Measurements from ENCODE around the gene TJP2. TPM values are rescaled to one million over a fixed set of nuclear protein-coding genes. Genes with fewer than 3 reads are reported as not detected.

TJP2 gene
- total RNA-seq, 1 donor from 2014 or later = 39.6 TPM

GRCh38 chr9:69232135-69232534 lies 58.1 kb downstream of the TJP2 start:
- H3K4me3 ChIP-seq (ENCODE audit: insufficient read depth, low read depth, low read length) = no peak overlapping the region
- TF ChIP-seq EZH2 (IDR thresholded peaks at IDR 0.05; ENCODE audit: insufficient read depth, low read length) = no peak
- TF ChIP-seq CTCF (IDR thresholded peaks at IDR 0.05; ENCODE audit: insufficient read depth, low read depth, low read length) = no peak
- no peak overlapping the region for H3K27ac Mint-ChIP-seq (ENCODE audit: unreplicated experiment)
- no peaks in the 10 kb centered on the region for H3K27me3 Mint-ChIP-seq (ENCODE audit: low read depth, unreplicated experiment)
- H3K9ac ChIP-seq (ENCODE audit: low read length) = no peak overlapping the region
- peaks cover 3% of the 10 kb centered on the region for H4K20me1 ChIP-seq (ENCODE audit: insufficient read depth, low read length)
- no peaks in the 10 kb centered on the region for H3K79me2 ChIP-seq (ENCODE audit: insufficient read depth, low read length)
- no peaks in the 10 kb centered on the region for H3K27me3 ChIP-seq (ENCODE audit: insufficient read depth, low read length)
- H3K4me1 Mint-ChIP-seq (ENCODE audit: low read depth, unreplicated experiment) = no peaks in the 10 kb centered on the region
- H3K4me3 Mint-ChIP-seq (ENCODE audit: unreplicated experiment) = no peak overlapping the region
- DNase-seq (ENCODE audit: low read depth) (no peak), FAIRE-seq (no peak)
- H3K4me2 ChIP-seq (ENCODE audit: low read length) = no peak overlapping the region
- H3K9me3 Mint-ChIP-seq (ENCODE audit: unreplicated experiment) = no peaks in the 10 kb centered on the region
- H3K9me3 ChIP-seq (ENCODE audit: insufficient read depth, low read depth, low read length) = no peaks in the 10 kb centered on the region
- no peaks in the 10 kb centered on the region for H3K4me1 ChIP-seq (ENCODE audit: insufficient read depth, low read length)
- no peak overlapping the region for H3K27ac ChIP-seq (ENCODE audit: low read depth, low read length)
- peaks cover 27% of the 10 kb centered on the region for H3K36me3 ChIP-seq (ENCODE audit: insufficient read depth, low read length)
- no peak overlapping the region for H2AFZ ChIP-seq (ENCODE audit: low read depth, low read length)
- H3K36me3 Mint-ChIP-seq (ENCODE audit: low read depth, unreplicated experiment) = peaks cover 7% of the 10 kb centered on the region

GRCh38 chr9:69234683-69235082 lies 60.6 kb downstream of the TJP2 start:
- Histone ChIP-seq H3K4me1 (ENCODE audit: insufficient read depth, low read length) (no peaks in the 10 kb centered on the region), H3K4me3 (ENCODE audit: insufficient read depth, low read depth, low read length) (no peak overlapping the region), H3K9ac (ENCODE audit: low read length) (no peak overlapping the region), H3K9me3 (ENCODE audit: insufficient read depth, low read depth, low read length) (no peaks in the 10 kb centered on the region), H3K27ac (ENCODE audit: low read depth, low read length) (no peak overlapping the region), H3K36me3 (ENCODE audit: insufficient read depth, low read length) (peaks cover 23% of the 10 kb centered on the region), H2AFZ (ENCODE audit: low read depth, low read length) (no peak overlapping the region), H3K79me2 (ENCODE audit: insufficient read depth, low read length) (no peaks in the 10 kb centered on the region), H3K4me2 (ENCODE audit: low read length) (no peak overlapping the region), H4K20me1 (ENCODE audit: insufficient read depth, low read length) (peaks cover 3% of the 10 kb centered on the region), H3K27me3 (ENCODE audit: insufficient read depth, low read length) (no peaks in the 10 kb centered on the region)
- TF ChIP-seq EZH2 (IDR thresholded peaks at IDR 0.05; ENCODE audit: insufficient read depth, low read length) (no peak), CTCF (IDR thresholded peaks at IDR 0.05; ENCODE audit: insufficient read depth, low read depth, low read length) (no peak)
- FAIRE-seq (no peak), DNase-seq (ENCODE audit: low read depth) (no peak)
- H3K4me1 Mint-ChIP-seq (ENCODE audit: low read depth, unreplicated experiment) = no peaks in the 10 kb centered on the region
- H3K27ac Mint-ChIP-seq (ENCODE audit: unreplicated experiment) = no peak overlapping the region
- H3K9me3 Mint-ChIP-seq (ENCODE audit: unreplicated experiment) = no peaks in the 10 kb centered on the region
- H3K4me3 Mint-ChIP-seq (ENCODE audit: unreplicated experiment) = no peak overlapping the region
- no peaks in the 10 kb centered on the region for H3K27me3 Mint-ChIP-seq (ENCODE audit: low read depth, unreplicated experiment)
- H3K36me3 Mint-ChIP-seq (ENCODE audit: low read depth, unreplicated experiment) = peaks cover 7% of the 10 kb centered on the region

GRCh38 chr9:69236188-69236587 lies 62.1 kb downstream of the TJP2 start:
- no peaks in the 10 kb centered on the region for H3K4me1 ChIP-seq (ENCODE audit: insufficient read depth, low read length)
- no peaks in the 10 kb centered on the region for H3K9me3 ChIP-seq (ENCODE audit: insufficient read depth, low read depth, low read length)
- no peaks in the 10 kb centered on the region for H3K27me3 Mint-ChIP-seq (ENCODE audit: low read depth, unreplicated experiment)
- no peak overlapping the region for H3K9ac ChIP-seq (ENCODE audit: low read length)
- no peak overlapping the region for H3K4me2 ChIP-seq (ENCODE audit: low read length)
- no peaks in the 10 kb centered on the region for H3K9me3 Mint-ChIP-seq (ENCODE audit: unreplicated experiment)
- peaks cover 6% of the 10 kb centered on the region for H3K36me3 Mint-ChIP-seq (ENCODE audit: low read depth, unreplicated experiment)
- no peaks in the 10 kb centered on the region for H3K4me1 Mint-ChIP-seq (ENCODE audit: low read depth, unreplicated experiment)
- no peak for FAIRE-seq
- H3K79me2 ChIP-seq (ENCODE audit: insufficient read depth, low read length) = no peaks in the 10 kb centered on the region
- H3K27ac ChIP-seq (ENCODE audit: low read depth, low read length) = no peak overlapping the region
- TF ChIP-seq EZH2 (IDR thresholded peaks at IDR 0.05; ENCODE audit: insufficient read depth, low read length) (no peak), CTCF (IDR thresholded peaks at IDR 0.05; ENCODE audit: insufficient read depth, low read depth, low read length) (no peak)
- H3K27me3 ChIP-seq (ENCODE audit: insufficient read depth, low read length) = no peaks in the 10 kb centered on the region
- DNase-seq (ENCODE audit: low read depth) = no peak
- no peak overlapping the region for H2AFZ ChIP-seq (ENCODE audit: low read depth, low read length)
- peaks cover 30% of the 10 kb centered on the region for H3K36me3 ChIP-seq (ENCODE audit: insufficient read depth, low read length)
- no peak overlapping the region for H3K4me3 ChIP-seq (ENCODE audit: insufficient read depth, low read depth, low read length)
- no peak overlapping the region for H3K27ac Mint-ChIP-seq (ENCODE audit: unreplicated experiment)
- peaks cover 3% of the 10 kb centered on the region for H4K20me1 ChIP-seq (ENCODE audit: insufficient read depth, low read length)
- H3K4me3 Mint-ChIP-seq (ENCODE audit: unreplicated experiment) = no peak overlapping the region
